SK-MEL-5 (cell line): ENCODE data around the gene PDE10A. TPM values are rescaled to one million over a fixed set of nuclear protein-coding genes. Genes with fewer than 3 reads are reported as not detected.

Source experiments
- DNase-seq: peaks from one replicate; pipeline ENCODE4 v3.0.0-alpha.2; 2016; ENCODE audit warnings: low read depth, low spot score
- in situ Hi-C: cut with HindIII; loops from 2 replicates; pipeline ENCODE4 v1.10.0; 2016; ENCODE audit warnings: low sequenced_read_pairs, high pct_unique_total_duplicates, low pct_unique_long_range_greater_than_20kb
- total RNA-seq: library from RNA; depleted of rRNA; stranded (reverse); fragments of >200 nt; shearing (Covaris generic); gene quantifications from 2 replicates; pipeline ENCODE4 v1.2.3, GENCODE V29; 2014

PDE10A gene
- total RNA-seq, 1 experiment from 2014 or later: 161 TPM

GRCh38 chr6:165422192-165422591 lies 240.8 kb downstream of the PDE10A start:
- DNase-seq: no peak
- in situ Hi-C loops: no loop called here

GRCh38 chr6:165417278-165417865 lies 245.7 kb downstream of the PDE10A start:
- in situ Hi-C loops: no loop called here
- peak; percentile 46 for DNase-seq

GRCh38 chr6:165404697-165405096 lies 258.3 kb downstream of the PDE10A start:
- in situ Hi-C loops: no loop called here
- DNase-seq: no peak

- no peak for DNase-seq
- in situ Hi-C loops: no loop called here
Measured at GRCh38 chr6:165404296-165404695, 258.7 kb downstream of the PDE10A start.

- DNase-seq: no peak
- in situ Hi-C loops: no loop called here
Measured at GRCh38 chr6:165403006-165403595, 259.9 kb downstream of the PDE10A start.

- in situ Hi-C loops: no loop called here
- DNase-seq: no peak
Measured at GRCh38 chr6:165401092-165401491, 261.9 kb downstream of the PDE10A start.

- DNase-seq: no peak
Measured at GRCh38 chr6:165390475-165390874, 272.6 kb downstream of the PDE10A start.

GRCh38 chr6:165389534-165389933 lies 273.5 kb downstream of the PDE10A start:
- DNase-seq: no peak
- in situ Hi-C loops: no loop called here

More at GRCh38 chr6:165390475-165390874, 272.6 kb downstream of the PDE10A start:
- in situ Hi-C loops: no loop called here

GRCh38 chr6:165383323-165383722 lies 279.7 kb downstream of the PDE10A start:
- no peak for DNase-seq
- in situ Hi-C loops: no loop called here

GRCh38 chr6:165376100-165376499 lies 286.9 kb downstream of the PDE10A start:
- in situ Hi-C loops: no loop called here
- no peak for DNase-seq

GRCh38 chr6:165365371-165365770 lies 297.7 kb downstream of the PDE10A start:
- DNase-seq: no peak
- in situ Hi-C loops: no loop called here

GRCh38 chr6:165345700-165346099 lies 317.3 kb downstream of the PDE10A start:
- DNase-seq: no peak
- in situ Hi-C loops: no loop called here

- in situ Hi-C loops: no loop called here
- DNase-seq: no peak
Measured at GRCh38 chr6:165340532-165340931, 322.5 kb downstream of the PDE10A start.

- in situ Hi-C loops: no loop called here
- no peak for DNase-seq
Measured at GRCh38 chr6:165325609-165326008, 337.4 kb downstream of the PDE10A start.

GRCh38 chr6:165321555-165322145 lies 341.4 kb downstream of the PDE10A start:
- no peak for DNase-seq
- in situ Hi-C loops: no loop called here

- in situ Hi-C loops: no loop called here
Measured at GRCh38 chr6:165321150-165321549, 341.9 kb downstream of the PDE10A start.

GRCh38 chr6:165317723-165318122 lies 345.3 kb downstream of the PDE10A start:
- DNase-seq: no peak
- in situ Hi-C loops: no loop called here

More at GRCh38 chr6:165321150-165321549, 341.9 kb downstream of the PDE10A start:
- DNase-seq: no peak

GRCh38 chr6:165308926-165309731 lies 353.9 kb downstream of the PDE10A start, which contains the start of gene C6orf118:
Gene C6orf118, minus strand, starts transcription at chr6:165309605. Its CDS starts 19 bp downstream, at chr6:165309586.
- peak; percentile 47 for DNase-seq
- in situ Hi-C loops: no loop called here
